ENCODE measurements around the gene SMIM30.
"Not testable (repeated sequence)": the region's sequence is repeated elsewhere in the genome, so short reads cannot be mapped to it uniquely, and the experiment has no call there.

SMIM30 gene

GRCh38 chr7:113118074-113118959 lies at the start of gene SMIM30:
SMIM30 (minus strand) TSS chr7:113118554; CDS start chr7:113117578, 976 bp downstream.
- no peaks in the 10 kb centered on the region for H3K4me1 ChIP-seq (ENCODE audit: insufficient read depth, insufficient read length)
- peak; percentile 80 for DNase-seq (ENCODE audit: low read depth, low spot score)
- H3K4me3 ChIP-seq (ENCODE audit: insufficient read length, low read depth) = peak within 1 kb of the TSS; percentile 47
- no peaks in the 10 kb centered on the region for H3K9me3 ChIP-seq (ENCODE audit: insufficient read depth, low read length)
- H3K9ac ChIP-seq (ENCODE audit: insufficient read length, low read depth) = peak within 1 kb of the TSS; percentile 65
- TF ChIP-seq YY1 (IDR thresholded peaks at IDR 0.05; ENCODE audit: insufficient read depth, insufficient read length) (peak; percentile 85), SUZ12 (IDR thresholded peaks at IDR 0.05; ENCODE audit: extremely low read depth, insufficient read depth, insufficient read length) (no peak)
- H3K36me3 ChIP-seq (ENCODE audit: insufficient read depth, insufficient read length, low read length) = peaks cover 21% of the 10 kb centered on the region
- H3K27me3 ChIP-seq (ENCODE audit: insufficient read depth, insufficient read length) = no peaks in the 10 kb centered on the region

DNA sequence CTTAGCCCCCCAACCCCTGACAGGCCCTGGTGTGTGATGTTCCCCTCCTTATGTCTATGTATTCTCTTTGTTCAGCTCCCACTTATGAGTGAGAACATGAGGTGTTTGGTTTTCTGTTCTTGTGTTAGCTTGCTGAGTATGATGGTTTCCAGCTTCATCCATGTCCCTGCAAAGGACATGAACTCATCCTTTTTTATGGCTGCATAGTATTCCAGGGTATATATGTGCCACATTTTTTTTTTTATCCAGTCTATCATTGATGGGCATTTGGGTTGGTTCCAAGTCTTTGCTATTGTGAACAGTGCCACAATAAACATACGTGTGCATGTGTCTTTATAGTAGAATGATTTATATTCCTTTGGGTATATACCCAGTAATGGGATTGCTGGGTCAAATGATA lies 47.8 kb upstream of the SMIM30 start:
- not testable (repeated sequence) for H3K9ac ChIP-seq (ENCODE audit: insufficient read length, low read depth); H3K4me1 ChIP-seq (ENCODE audit: insufficient read depth, insufficient read length); DNase-seq (ENCODE audit: low read depth, low spot score); H3K27me3 ChIP-seq (ENCODE audit: insufficient read depth, insufficient read length); H3K36me3 ChIP-seq (ENCODE audit: insufficient read depth, insufficient read length, low read length); H3K4me3 ChIP-seq (ENCODE audit: insufficient read length, low read depth); H3K9me3 ChIP-seq (ENCODE audit: insufficient read depth, low read length)

- TF ChIP-seq YY1 (IDR thresholded peaks at IDR 0.05; ENCODE audit: insufficient read depth, insufficient read length) = no peak
- TF ChIP-seq SUZ12 (IDR thresholded peaks at IDR 0.05; ENCODE audit: extremely low read depth, insufficient read depth, insufficient read length) = no peak
- no peak for TF ChIP-seq ZNF274 (IDR thresholded peaks at IDR 0.05; ENCODE audit: low read depth, low read length)
- Histone ChIP-seq H3K4me1 (ENCODE audit: insufficient read depth, insufficient read length) (no peaks in the 10 kb centered on the region), H3K36me3 (ENCODE audit: insufficient read depth, insufficient read length, low read length) (no peaks in the 10 kb centered on the region), H3K27me3 (ENCODE audit: insufficient read depth, insufficient read length) (no peaks in the 10 kb centered on the region), H3K4me3 (ENCODE audit: insufficient read length, low read depth) (no peak overlapping the region), H3K9me3 (ENCODE audit: insufficient read depth, low read length) (no peaks in the 10 kb centered on the region), H3K9ac (ENCODE audit: insufficient read length, low read depth) (no peak overlapping the region)
- no peak for DNase-seq (ENCODE audit: low read depth, low spot score)
Observed at GRCh38 chr7:113161050-113161449, 42.7 kb upstream of the SMIM30 start.

DNA sequence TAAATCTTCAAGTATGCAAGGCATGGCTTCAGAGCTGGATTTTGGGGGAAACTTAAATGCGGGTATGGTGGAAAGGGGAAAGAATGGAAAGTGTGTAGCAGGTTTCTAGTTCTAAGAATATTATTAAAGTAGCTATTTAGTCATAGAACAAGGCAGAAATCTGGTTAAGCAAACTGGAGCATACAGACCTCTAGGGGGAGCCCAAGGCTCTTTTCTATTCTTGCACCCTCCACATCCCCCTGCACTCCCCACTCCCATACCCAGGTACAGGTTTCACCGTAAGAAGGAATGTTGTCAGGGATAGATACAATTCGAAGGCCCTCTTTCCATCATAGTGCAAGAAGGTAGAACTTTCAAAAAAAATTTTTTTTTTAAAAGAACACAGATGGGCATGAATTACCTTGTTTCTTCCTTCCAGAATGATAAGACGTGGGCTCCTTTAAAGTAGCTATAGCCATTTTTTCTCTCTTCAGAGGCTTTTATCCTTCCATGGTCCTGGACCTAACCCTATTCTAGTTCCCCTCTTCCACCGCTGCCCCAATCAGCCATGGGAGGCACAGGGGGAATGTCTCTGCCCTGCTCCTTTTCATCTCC lies 41.5 kb upstream of the SMIM30 start:
- TF ChIP-seq SUZ12 (IDR thresholded peaks at IDR 0.05; ENCODE audit: extremely low read depth, insufficient read depth, insufficient read length) (no peak), ZNF274 (IDR thresholded peaks at IDR 0.05; ENCODE audit: low read depth, low read length) (no peak), YY1 (IDR thresholded peaks at IDR 0.05; ENCODE audit: insufficient read depth, insufficient read length) (no peak)
- no peaks in the 10 kb centered on the region for H3K27me3 ChIP-seq (ENCODE audit: insufficient read depth, insufficient read length)
- no peak overlapping the region for H3K4me3 ChIP-seq (ENCODE audit: insufficient read length, low read depth)
- H3K9me3 ChIP-seq (ENCODE audit: insufficient read depth, low read length) = no peaks in the 10 kb centered on the region
- H3K36me3 ChIP-seq (ENCODE audit: insufficient read depth, insufficient read length, low read length) = no peaks in the 10 kb centered on the region
- no peaks in the 10 kb centered on the region for H3K4me1 ChIP-seq (ENCODE audit: insufficient read depth, insufficient read length)
- DNase-seq (ENCODE audit: low read depth, low spot score) = peak; percentile 30
- H3K9ac ChIP-seq (ENCODE audit: insufficient read length, low read depth) = no peak overlapping the region

GRCh38 chr7:113158756-113159155 lies 40.4 kb upstream of the SMIM30 start:
- Histone ChIP-seq H3K27me3 (ENCODE audit: insufficient read depth, insufficient read length) (no peaks in the 10 kb centered on the region), H3K9me3 (ENCODE audit: insufficient read depth, low read length) (no peaks in the 10 kb centered on the region), H3K4me1 (ENCODE audit: insufficient read depth, insufficient read length) (no peaks in the 10 kb centered on the region), H3K36me3 (ENCODE audit: insufficient read depth, insufficient read length, low read length) (no peaks in the 10 kb centered on the region), H3K4me3 (ENCODE audit: insufficient read length, low read depth) (no peak overlapping the region), H3K9ac (ENCODE audit: insufficient read length, low read depth) (no peak overlapping the region)
- TF ChIP-seq YY1 (IDR thresholded peaks at IDR 0.05; ENCODE audit: insufficient read depth, insufficient read length) = no peak
- no peak for TF ChIP-seq ZNF274 (IDR thresholded peaks at IDR 0.05; ENCODE audit: low read depth, low read length)
- TF ChIP-seq SUZ12 (IDR thresholded peaks at IDR 0.05; ENCODE audit: extremely low read depth, insufficient read depth, insufficient read length) = no peak
- DNase-seq (ENCODE audit: low read depth, low spot score) = no peak

GRCh38 chr7:113154117-113154516 lies 35.8 kb upstream of the SMIM30 start:
- Histone ChIP-seq H3K4me3 (ENCODE audit: insufficient read length, low read depth) (no peak overlapping the region), H3K4me1 (ENCODE audit: insufficient read depth, insufficient read length) (no peaks in the 10 kb centered on the region), H3K27me3 (ENCODE audit: insufficient read depth, insufficient read length) (no peaks in the 10 kb centered on the region), H3K9me3 (ENCODE audit: insufficient read depth, low read length) (no peaks in the 10 kb centered on the region), H3K9ac (ENCODE audit: insufficient read length, low read depth) (no peak overlapping the region), H3K36me3 (ENCODE audit: insufficient read depth, insufficient read length, low read length) (no peaks in the 10 kb centered on the region)
- DNase-seq (ENCODE audit: low read depth, low spot score) = no peak
- TF ChIP-seq SUZ12 (IDR thresholded peaks at IDR 0.05; ENCODE audit: extremely low read depth, insufficient read depth, insufficient read length) (no peak), YY1 (IDR thresholded peaks at IDR 0.05; ENCODE audit: insufficient read depth, insufficient read length) (no peak)

DNA sequence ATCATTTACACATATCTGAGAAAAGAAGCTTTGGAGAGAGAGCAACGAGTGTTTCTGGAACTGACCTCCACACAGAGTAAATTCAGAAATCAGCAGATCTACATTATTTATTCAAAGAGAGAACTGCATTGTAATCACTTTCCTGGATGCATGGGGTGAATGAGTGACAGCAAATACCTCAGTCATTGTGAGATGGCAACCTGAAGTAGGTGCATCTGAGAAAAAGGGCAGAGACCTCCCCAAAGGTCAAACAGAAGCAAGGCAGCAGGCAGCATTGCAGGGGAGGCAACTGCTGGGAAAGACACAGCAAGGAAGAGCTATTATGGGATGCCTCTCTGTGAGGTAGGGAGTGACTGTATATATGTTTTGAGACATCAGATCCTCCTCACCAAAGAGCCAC lies 26.5 kb upstream of the SMIM30 start:
- no peak overlapping the region for H3K9ac ChIP-seq (ENCODE audit: insufficient read length, low read depth)
- H3K4me1 ChIP-seq (ENCODE audit: insufficient read depth, insufficient read length) = no peaks in the 10 kb centered on the region
- TF ChIP-seq SUZ12 (IDR thresholded peaks at IDR 0.05; ENCODE audit: extremely low read depth, insufficient read depth, insufficient read length) (no peak), ZNF274 (IDR thresholded peaks at IDR 0.05; ENCODE audit: low read depth, low read length) (no peak), YY1 (IDR thresholded peaks at IDR 0.05; ENCODE audit: insufficient read depth, insufficient read length) (no peak)
- H3K4me3 ChIP-seq (ENCODE audit: insufficient read length, low read depth) = no peak overlapping the region
- no peaks in the 10 kb centered on the region for H3K36me3 ChIP-seq (ENCODE audit: insufficient read depth, insufficient read length, low read length)
- DNase-seq (ENCODE audit: low read depth, low spot score) = no peak
- H3K27me3 ChIP-seq (ENCODE audit: insufficient read depth, insufficient read length) = no peaks in the 10 kb centered on the region
- H3K9me3 ChIP-seq (ENCODE audit: insufficient read depth, low read length) = no peaks in the 10 kb centered on the region
